Right lobe of liver (tissue), 4 donors: Measurements from ENCODE around the gene FBXW11.

Experiments
- POLR2A ChIP-seq: fragments of 450-650 bp; IDR thresholded peaks from one replicate; pipeline ENCODE4 v1.6.1; 2017; ENCODE audit warnings: antibody characterized with exemption, mild to moderate bottlenecking
- TF ChIP-seq, protein P1 (sequence below), 4 donors: fragments of 200-600 bp in 3 of 4; fragments of 450-650 bp in 1 of 4; IDR thresholded peaks; one replicate each; pipeline versions ENCODE4 v1.5.1 to v1.8.0; 2016 to 2022; ENCODE audit warnings: antibody characterized with exemption in 4 of 4, mild to moderate bottlenecking in 2 of 4
- donor health status: DM: no; HTN: no; CAD: no.
- donor health status: DM: no; HTN: no; CAD: no.
- donor health status: DM: no; HTN: yes; CAD: no.

GRCh38 chr5:172008111-172008455 is 1.6 kb upstream of the FBXW11 start:
- TF ChIP-seq POLR2A: no peak
- TF ChIP-seq, protein P1, sequence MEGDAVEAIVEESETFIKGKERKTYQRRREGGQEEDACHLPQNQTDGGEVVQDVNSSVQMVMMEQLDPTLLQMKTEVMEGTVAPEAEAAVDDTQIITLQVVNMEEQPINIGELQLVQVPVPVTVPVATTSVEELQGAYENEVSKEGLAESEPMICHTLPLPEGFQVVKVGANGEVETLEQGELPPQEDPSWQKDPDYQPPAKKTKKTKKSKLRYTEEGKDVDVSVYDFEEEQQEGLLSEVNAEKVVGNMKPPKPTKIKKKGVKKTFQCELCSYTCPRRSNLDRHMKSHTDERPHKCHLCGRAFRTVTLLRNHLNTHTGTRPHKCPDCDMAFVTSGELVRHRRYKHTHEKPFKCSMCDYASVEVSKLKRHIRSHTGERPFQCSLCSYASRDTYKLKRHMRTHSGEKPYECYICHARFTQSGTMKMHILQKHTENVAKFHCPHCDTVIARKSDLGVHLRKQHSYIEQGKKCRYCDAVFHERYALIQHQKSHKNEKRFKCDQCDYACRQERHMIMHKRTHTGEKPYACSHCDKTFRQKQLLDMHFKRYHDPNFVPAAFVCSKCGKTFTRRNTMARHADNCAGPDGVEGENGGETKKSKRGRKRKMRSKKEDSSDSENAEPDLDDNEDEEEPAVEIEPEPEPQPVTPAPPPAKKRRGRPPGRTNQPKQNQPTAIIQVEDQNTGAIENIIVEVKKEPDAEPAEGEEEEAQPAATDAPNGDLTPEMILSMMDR (IDR thresholded peaks at IDR 0.05): no peak
